ENCODE measurements around the gene DCP1A.
"Not testable (repeated sequence)": the region's sequence is repeated elsewhere in the genome, so short reads cannot be mapped to it uniquely, and the experiment has no call there.

DCP1A gene

GRCh38 chr3:53328746-53329145 is 18.6 kb downstream of the DCP1A start:
- no peak for DNase-seq (ENCODE audit: low read depth)

- not testable (repeated sequence) for DNase-seq (ENCODE audit: low read depth)
Measured at GRCh38 chr3:53327986-53328385, 19.4 kb downstream of the DCP1A start.

GRCh38 chr3:53324105-53324504 is 23.2 kb downstream of the DCP1A start:
- no peak for DNase-seq (ENCODE audit: low read depth)

GRCh38 chr3:53320697-53321096 is 26.6 kb downstream of the DCP1A start:
- DNase-seq (ENCODE audit: low read depth), result no peak

- DNase-seq (ENCODE audit: low read depth), result no peak
Measured at GRCh38 chr3:53318522-53318921, 28.8 kb downstream of the DCP1A start.

GRCh38 chr3:53312832-53313231 is 34.5 kb downstream of the DCP1A start:
- no peak for DNase-seq (ENCODE audit: low read depth)

- no peak for DNase-seq (ENCODE audit: low read depth)
Measured at GRCh38 chr3:53311882-53312281, 35.5 kb downstream of the DCP1A start.

- no peak for DNase-seq (ENCODE audit: low read depth)
Measured at GRCh38 chr3:53303957-53304356, 43.4 kb downstream of the DCP1A start.

GRCh38 chr3:53303549-53303948 is 43.8 kb downstream of the DCP1A start:
- DNase-seq (ENCODE audit: low read depth), result no peak

GRCh38 chr3:53300826-53301225 is 46.5 kb downstream of the DCP1A start:
- no peak for DNase-seq (ENCODE audit: low read depth)

GRCh38 chr3:53299611-53300023 is 47.7 kb downstream of the DCP1A start:
- not testable (repeated sequence) for DNase-seq (ENCODE audit: low read depth)

- no peak for DNase-seq (ENCODE audit: low read depth)
Measured at GRCh38 chr3:53295410-53295809, 51.9 kb downstream of the DCP1A start.

- DNase-seq (ENCODE audit: low read depth), result no peak
Measured at GRCh38 chr3:53293867-53294266, 53.5 kb downstream of the DCP1A start.

GRCh38 chr3:53288214-53288613 is 59.1 kb downstream of the DCP1A start:
- DNase-seq (ENCODE audit: low read depth), result no peak

- no peak for DNase-seq (ENCODE audit: low read depth)
Measured at GRCh38 chr3:53287131-53287629, 60.2 kb downstream of the DCP1A start.

GRCh38 chr3:53286727-53287126 is 60.6 kb downstream of the DCP1A start:
- DNase-seq (ENCODE audit: low read depth), result no peak

- no peak for DNase-seq (ENCODE audit: low read depth)
Measured at GRCh38 chr3:53282581-53282980, 64.8 kb downstream of the DCP1A start.

GRCh38 chr3:53278667-53279066 is 68.7 kb downstream of the DCP1A start:
- no peak for DNase-seq (ENCODE audit: low read depth)

- DNase-seq (ENCODE audit: low read depth), result no peak
Measured at GRCh38 chr3:53274938-53275605, 72.3 kb downstream of the DCP1A start.

GRCh38 chr3:53273146-53273670 is 74.1 kb downstream of the DCP1A start:
- no peak for DNase-seq (ENCODE audit: low read depth)

GRCh38 chr3:53269888-53270880 is 77.2 kb downstream of the DCP1A start:
- no peak for DNase-seq (ENCODE audit: low read depth)

GRCh38 chr3:53269193-53269592 is 78.2 kb downstream of the DCP1A start:
- DNase-seq (ENCODE audit: low read depth), result not testable (repeated sequence)

- DNase-seq (ENCODE audit: low read depth), result no peak
Measured at GRCh38 chr3:53267766-53268165, 79.6 kb downstream of the DCP1A start.

Measured in T follicular helper cell (primary cell).